Hepatocyte (in vitro differentiated cells): ENCODE measurements around the gene DKK2. TPM values are rescaled to one million over a fixed set of nuclear protein-coding genes. Genes with fewer than 3 reads are reported as not detected.

Experiments used
- DNase-seq: peaks from one replicate; pipeline ENCODE4 v3.0.0-alpha.2; 2016; ENCODE audit warnings: low spot score
- H2AFZ ChIP-seq: fragments of 200-600 bp; sonication (generic); 2 replicates; pipeline ENCODE4 v1.6.0; 2016; ENCODE audit warnings: antibody characterized with exemption, mild to moderate bottlenecking
- H3K27ac ChIP-seq: fragments of 200-600 bp; sonication (generic); 2 replicates; pipeline ENCODE4 v1.5.1; 2016; ENCODE audit warnings: mild to moderate bottlenecking
- H3K27me3 ChIP-seq: fragments of 200-600 bp; sonication (generic); 2 replicates; pipeline ENCODE4 v1.6.1; 2016
- H3K36me3 ChIP-seq: fragments of 200-600 bp; sonication (generic); replicated peaks from 2 replicates; pipeline ENCODE4 v1.5.1; 2016; ENCODE audit warnings: low read depth; ENCODE audit not compliant: insufficient read depth
- H3K4me1 ChIP-seq: fragments of 200-600 bp; sonication (generic); 2 replicates; pipeline ENCODE4 v1.5.1; 2016; ENCODE audit warnings: mild to moderate bottlenecking, moderate library complexity; ENCODE audit not compliant: insufficient read depth
- H3K4me2 ChIP-seq: fragments of 200-600 bp; sonication (generic); 2 replicates; pipeline ENCODE4 v1.6.0; 2016
- H3K4me3 ChIP-seq: fragments of 200-600 bp; sonication (generic); 2 replicates; pipeline ENCODE4 v1.5.1; 2016; ENCODE audit warnings: mild to moderate bottlenecking
- H3K79me2 ChIP-seq: fragments of 200-600 bp; sonication (generic); 2 replicates; pipeline ENCODE4 v1.6.0; 2017; ENCODE audit warnings: mild to moderate bottlenecking
- H3K9me2 ChIP-seq: fragments of 200-600 bp; sonication (generic); replicated peaks from 2 replicates; pipeline ENCODE4 v1.6.0; 2017; ENCODE audit warnings: mild to moderate bottlenecking; ENCODE audit not compliant: insufficient read depth
- H3K9me3 ChIP-seq: fragments of 200-600 bp; sonication (generic); 2 replicates; pipeline ENCODE4 v1.5.1; 2016; ENCODE audit warnings: low read depth, mild to moderate bottlenecking
- H4K20me1 ChIP-seq: fragments of 200-600 bp; sonication (generic); 2 replicates; pipeline ENCODE4 v1.6.0; 2016; ENCODE audit warnings: mild to moderate bottlenecking; ENCODE audit not compliant: insufficient read depth, poor library complexity, severe bottlenecking
- EZH2 ChIP-seq: fragments of 200-600 bp; sonication (generic); IDR thresholded peaks from 2 replicates; pipeline ENCODE4 v1.6.1; 2016; ENCODE audit warnings: antibody characterized with exemption, mild to moderate bottlenecking, borderline replicate concordance
- EZH2phosphoT487 ChIP-seq: fragments of 200-600 bp; sonication (generic); IDR thresholded peaks from one replicate; pipeline ENCODE4 v1.6.1; 2018; ENCODE audit warnings: antibody characterized with exemption, mild to moderate bottlenecking, low read depth, moderate library complexity; ENCODE audit not compliant: unreplicated experiment, severe bottlenecking
- WGBS: methylation state at CpG from one replicate; pipeline ENCODE4 v1.1.6; 2016; ENCODE audit warnings: low lambda C conversion rate; ENCODE audit errors: missing lambda C conversion rate; 5-methylcytosine and 5-hydroxymethylcytosine counted together
- polyA plus RNA-seq: library from polyadenylated mRNA; unstranded; fragments of >200 nt; fragmentation: Nextera tagmentation; extraction: Ambion mirVana; gene quantifications from 2 replicates; pipeline ENCODE4 v1.2.1, GENCODE V29; 2016
- total RNA-seq: library from RNA; depleted of rRNA; stranded (reverse); fragments of >200 nt; gene quantifications from 2 replicates; pipeline ENCODE4 v1.2.3, GENCODE V29; 2014
- TF ChIP-seq, protein P1 (sequence below): fragments of 200-600 bp; sonication (generic); IDR thresholded peaks from 2 replicates; pipeline ENCODE4 v1.5.1; 2016; ENCODE audit warnings: antibody characterized with exemption, mild to moderate bottlenecking; ENCODE audit not compliant: poor library complexity

The DKK2 gene
- total and polyA plus RNA-seq, 2 experiments from 2014 or later: 19.7 to 28.1 TPM

DNA sequence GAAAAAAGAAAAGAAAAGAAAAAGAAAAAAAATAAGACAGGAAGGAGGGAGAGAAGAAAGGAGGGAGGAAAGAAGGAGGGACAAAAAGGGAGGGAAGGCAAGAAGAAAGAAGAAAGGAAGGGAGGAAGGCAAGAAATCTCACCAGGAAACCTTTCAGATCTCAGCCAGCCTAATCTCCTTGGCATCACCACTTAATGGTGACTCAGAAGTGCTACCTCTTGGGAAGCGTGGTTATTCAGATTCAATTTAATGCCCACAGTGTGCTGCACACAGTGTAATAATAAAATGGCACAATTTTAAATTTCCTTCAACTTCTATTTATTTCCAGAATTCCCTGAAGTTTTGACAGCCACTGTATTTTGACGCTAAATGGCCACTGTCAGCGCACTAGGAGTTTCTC lies 50.3 kb downstream of the DKK2 start:
- H3K27ac ChIP-seq: no peak overlapping the region
- DNase-seq: no peak
- no peaks in the 10 kb centered on the region for H3K27me3 ChIP-seq
- H3K9me2 ChIP-seq: no peaks in the 10 kb centered on the region
- H2AFZ ChIP-seq: no peak overlapping the region
- H3K36me3 ChIP-seq: no peaks in the 10 kb centered on the region
- TF ChIP-seq EZH2 (no peak), EZH2phosphoT487 (no peak)
- TF ChIP-seq, protein P1, sequence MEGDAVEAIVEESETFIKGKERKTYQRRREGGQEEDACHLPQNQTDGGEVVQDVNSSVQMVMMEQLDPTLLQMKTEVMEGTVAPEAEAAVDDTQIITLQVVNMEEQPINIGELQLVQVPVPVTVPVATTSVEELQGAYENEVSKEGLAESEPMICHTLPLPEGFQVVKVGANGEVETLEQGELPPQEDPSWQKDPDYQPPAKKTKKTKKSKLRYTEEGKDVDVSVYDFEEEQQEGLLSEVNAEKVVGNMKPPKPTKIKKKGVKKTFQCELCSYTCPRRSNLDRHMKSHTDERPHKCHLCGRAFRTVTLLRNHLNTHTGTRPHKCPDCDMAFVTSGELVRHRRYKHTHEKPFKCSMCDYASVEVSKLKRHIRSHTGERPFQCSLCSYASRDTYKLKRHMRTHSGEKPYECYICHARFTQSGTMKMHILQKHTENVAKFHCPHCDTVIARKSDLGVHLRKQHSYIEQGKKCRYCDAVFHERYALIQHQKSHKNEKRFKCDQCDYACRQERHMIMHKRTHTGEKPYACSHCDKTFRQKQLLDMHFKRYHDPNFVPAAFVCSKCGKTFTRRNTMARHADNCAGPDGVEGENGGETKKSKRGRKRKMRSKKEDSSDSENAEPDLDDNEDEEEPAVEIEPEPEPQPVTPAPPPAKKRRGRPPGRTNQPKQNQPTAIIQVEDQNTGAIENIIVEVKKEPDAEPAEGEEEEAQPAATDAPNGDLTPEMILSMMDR: no peak
- no peak overlapping the region for H3K4me2 ChIP-seq
- no peaks in the 10 kb centered on the region for H3K79me2 ChIP-seq
- H3K9me3 ChIP-seq: no peaks in the 10 kb centered on the region
- no peaks in the 10 kb centered on the region for H4K20me1 ChIP-seq
- H3K4me1 ChIP-seq: no peaks in the 10 kb centered on the region
- H3K4me3 ChIP-seq: no peak overlapping the region
- WGBS: 91% methylated on average over 3 of the region's 3 CpGs

GRCh38 chr4:106982711-106983211 lies 53.4 kb downstream of the DKK2 start:
- Histone ChIP-seq H4K20me1 (no peaks in the 10 kb centered on the region), H3K4me2 (no peak overlapping the region)
- 100% methylated on average over 1 of the region's 1 CpG for WGBS

GRCh38 chr4:106981431-106981830 lies 54.7 kb downstream of the DKK2 start:
- no peak for DNase-seq
- Histone ChIP-seq H3K4me3 (no peak overlapping the region), H3K36me3 (no peaks in the 10 kb centered on the region), H3K9me3 (no peaks in the 10 kb centered on the region), H3K79me2 (no peaks in the 10 kb centered on the region), H3K9me2 (no peaks in the 10 kb centered on the region), H3K4me2 (no peak overlapping the region), H3K27ac (no peak overlapping the region), H3K4me1 (no peaks in the 10 kb centered on the region), H3K27me3 (no peaks in the 10 kb centered on the region), H4K20me1 (no peaks in the 10 kb centered on the region), H2AFZ (no peak overlapping the region)
- TF ChIP-seq, protein P1: no peak
- TF ChIP-seq EZH2: no peak
- no peak for TF ChIP-seq EZH2phosphoT487

More at GRCh38 chr4:106982711-106983211, 53.4 kb downstream of the DKK2 start:
- H3K27me3 ChIP-seq: no peaks in the 10 kb centered on the region
- no peak overlapping the region for H2AFZ ChIP-seq
- no peaks in the 10 kb centered on the region for H3K9me2 ChIP-seq
- H3K9me3 ChIP-seq: no peaks in the 10 kb centered on the region
- TF ChIP-seq EZH2phosphoT487: no peak
- TF ChIP-seq, protein P1: no peak
- TF ChIP-seq EZH2: no peak
- no peak overlapping the region for H3K27ac ChIP-seq
- H3K4me1 ChIP-seq: no peaks in the 10 kb centered on the region
- H3K4me3 ChIP-seq: no peak overlapping the region
- H3K36me3 ChIP-seq: no peaks in the 10 kb centered on the region
- H3K79me2 ChIP-seq: no peaks in the 10 kb centered on the region
- DNase-seq: no peak

GRCh38 chr4:106979476-106979875 lies 56.6 kb downstream of the DKK2 start:
- no peak overlapping the region for H3K4me2 ChIP-seq
- H3K9me3 ChIP-seq: no peaks in the 10 kb centered on the region
- no peak overlapping the region for H3K4me3 ChIP-seq
- no peaks in the 10 kb centered on the region for H3K36me3 ChIP-seq
- no peaks in the 10 kb centered on the region for H3K4me1 ChIP-seq
- no peaks in the 10 kb centered on the region for H3K27me3 ChIP-seq
- no peaks in the 10 kb centered on the region for H3K9me2 ChIP-seq
- no peak overlapping the region for H3K27ac ChIP-seq
- no peaks in the 10 kb centered on the region for H4K20me1 ChIP-seq
- TF ChIP-seq, protein P1: no peak
- TF ChIP-seq EZH2phosphoT487: no peak
- TF ChIP-seq EZH2: no peak
- 93% methylated on average over 4 of the region's 4 CpGs for WGBS
- no peaks in the 10 kb centered on the region for H3K79me2 ChIP-seq
- no peak overlapping the region for H2AFZ ChIP-seq
- DNase-seq: no peak
